SK-N-MC (cell line): Measurements from ENCODE around the gene TUBB2B.

ENCODE experiments used
- DNase-seq: peaks from one replicate; pipeline ENCODE4 v3.0.0-alpha.2; 2011; ENCODE audit warnings: low read depth, low spot score
- H3K27ac ChIP-seq: fragments of 200-600 bp; sonication (generic); 2 replicates; pipeline ENCODE4 v1.5.1; 2016; ENCODE audit warnings: mixed run types
- H3K36me3 ChIP-seq: fragments of 200-600 bp; sonication (generic); 2 replicates; pipeline ENCODE4 v1.6.1; 2017; ENCODE audit warnings: antibody characterized with exemption, low read length, mixed read lengths; ENCODE audit not compliant: insufficient read depth
- H3K4me3 ChIP-seq: fragments of 200-600 bp; sonication (generic); 2 replicates; pipeline ENCODE4 v1.5.1; 2016
- H3K9ac ChIP-seq: fragments of 200-600 bp; sonication (generic); 2 replicates; pipeline ENCODE4 v1.8.0; 2017; ENCODE audit warnings: mixed run types, mixed read lengths; ENCODE audit not compliant: insufficient read length
- H3K9me3 ChIP-seq: fragments of 200-600 bp; sonication (generic); 2 replicates; pipeline ENCODE4 v1.6.1; 2017; ENCODE audit warnings: low read depth, mild to moderate bottlenecking, antibody characterized with exemption, low read length, moderate library complexity, mixed read lengths
- EZH2 ChIP-seq: fragments of 200-600 bp; sonication (generic); IDR thresholded peaks from one replicate; pipeline ENCODE4 v1.6.1; 2017; ENCODE audit warnings: antibody characterized with exemption
- FOXP2 ChIP-seq: optimal IDR thresholded peaks from 2 replicates; pipeline ENCODE3; 2011; ENCODE audit warnings: mild to moderate bottlenecking, moderate library complexity; ENCODE audit not compliant: insufficient read depth; ENCODE audit errors: extremely low read length, control extremely low read depth
- POLR2AphosphoS5 ChIP-seq: IDR thresholded peaks from 2 replicates; pipeline ENCODE4 v1.6.1; 2012; ENCODE audit warnings: mild to moderate bottlenecking, low read depth, low read length, borderline replicate concordance

The TUBB2B gene

DNA sequence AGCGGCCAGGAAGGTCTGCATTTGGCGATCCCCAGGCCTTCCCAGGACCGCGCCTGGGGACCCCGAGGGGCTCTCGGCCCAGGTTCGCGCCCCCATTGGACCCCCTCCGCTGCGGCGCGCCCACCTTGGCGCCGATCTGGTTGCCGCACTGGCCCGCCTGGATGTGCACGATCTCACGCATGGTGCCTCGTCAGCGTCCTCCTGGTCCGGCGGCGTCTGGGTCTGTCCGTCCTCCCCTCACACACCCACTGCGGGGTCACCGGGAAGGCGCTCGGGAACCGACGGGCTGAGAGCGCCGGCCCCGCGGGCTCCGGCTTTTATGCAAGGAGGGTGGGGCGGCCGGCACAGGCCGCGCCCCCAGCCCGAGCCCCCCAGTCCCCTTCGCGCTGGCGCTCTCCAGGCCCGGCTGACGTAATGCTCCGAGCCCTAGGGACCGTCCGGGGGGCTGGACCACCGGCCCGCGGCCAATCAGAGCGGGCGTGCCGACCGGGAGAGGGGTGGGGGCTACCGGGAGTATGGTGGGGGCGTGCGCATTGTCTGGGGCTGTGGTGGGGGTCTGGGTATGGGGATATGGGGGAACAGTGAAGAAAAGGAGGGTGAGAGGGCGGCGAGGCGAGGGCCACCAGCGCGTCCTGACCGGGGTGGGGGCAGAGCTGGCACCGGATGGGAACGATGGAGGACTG is at the start of gene TUBB2B:
TSS of gene TUBB2B (minus strand) at position 291 of the 683 bp plus-strand sequence. CDS start at position 181, 110 bp downstream.
- Histone ChIP-seq H3K27ac (no peak within 1 kb of the TSS), H3K9me3 (no peaks in the 10 kb centered on the region), H3K4me3 (peak within 1 kb of the TSS; percentile 90), H3K9ac (peak within 1 kb of the TSS; percentile 83), H3K36me3 (peaks cover 6% of the 10 kb centered on the region; the same call in 1 of the 2 replicates)
- TF ChIP-seq POLR2AphosphoS5 (peak; percentile 61; the same call in 1 of the 2 replicates), FOXP2 (no peak)
- no peak for DNase-seq

DNA sequence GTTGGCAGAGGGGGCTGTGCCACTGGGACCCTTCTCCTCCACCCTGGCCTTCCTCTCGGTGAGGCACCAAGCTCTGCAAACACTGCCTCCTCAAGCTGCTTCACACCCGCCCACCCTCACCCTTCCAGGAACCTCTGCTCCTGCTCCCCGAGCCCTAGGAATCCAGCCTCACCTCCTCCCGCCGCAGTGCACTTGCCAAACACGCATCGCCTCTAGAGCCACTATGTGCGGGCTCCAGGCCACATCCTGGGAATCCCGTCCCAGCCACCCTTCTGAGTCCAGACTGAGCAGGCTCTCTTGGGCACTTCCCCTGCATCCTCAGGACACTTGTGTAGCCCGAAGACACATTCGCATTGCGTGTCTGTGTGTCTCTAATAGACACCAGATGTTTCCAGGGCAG is 49.8 kb upstream of the TUBB2B start:
- Histone ChIP-seq H3K9ac (no peak overlapping the region), H3K36me3 (0 out of 2 replicates have a peak, but pooled peaks cover 3% of the 10 kb centered on the region), H3K4me3 (no peak overlapping the region), H3K27ac (no peak overlapping the region; the same call in 1 of the 2 replicates), H3K9me3 (no peaks in the 10 kb centered on the region)
- no peak for DNase-seq
- no peak for TF ChIP-seq POLR2AphosphoS5
- TF ChIP-seq EZH2, result no peak
- TF ChIP-seq FOXP2, result no peak

DNA sequence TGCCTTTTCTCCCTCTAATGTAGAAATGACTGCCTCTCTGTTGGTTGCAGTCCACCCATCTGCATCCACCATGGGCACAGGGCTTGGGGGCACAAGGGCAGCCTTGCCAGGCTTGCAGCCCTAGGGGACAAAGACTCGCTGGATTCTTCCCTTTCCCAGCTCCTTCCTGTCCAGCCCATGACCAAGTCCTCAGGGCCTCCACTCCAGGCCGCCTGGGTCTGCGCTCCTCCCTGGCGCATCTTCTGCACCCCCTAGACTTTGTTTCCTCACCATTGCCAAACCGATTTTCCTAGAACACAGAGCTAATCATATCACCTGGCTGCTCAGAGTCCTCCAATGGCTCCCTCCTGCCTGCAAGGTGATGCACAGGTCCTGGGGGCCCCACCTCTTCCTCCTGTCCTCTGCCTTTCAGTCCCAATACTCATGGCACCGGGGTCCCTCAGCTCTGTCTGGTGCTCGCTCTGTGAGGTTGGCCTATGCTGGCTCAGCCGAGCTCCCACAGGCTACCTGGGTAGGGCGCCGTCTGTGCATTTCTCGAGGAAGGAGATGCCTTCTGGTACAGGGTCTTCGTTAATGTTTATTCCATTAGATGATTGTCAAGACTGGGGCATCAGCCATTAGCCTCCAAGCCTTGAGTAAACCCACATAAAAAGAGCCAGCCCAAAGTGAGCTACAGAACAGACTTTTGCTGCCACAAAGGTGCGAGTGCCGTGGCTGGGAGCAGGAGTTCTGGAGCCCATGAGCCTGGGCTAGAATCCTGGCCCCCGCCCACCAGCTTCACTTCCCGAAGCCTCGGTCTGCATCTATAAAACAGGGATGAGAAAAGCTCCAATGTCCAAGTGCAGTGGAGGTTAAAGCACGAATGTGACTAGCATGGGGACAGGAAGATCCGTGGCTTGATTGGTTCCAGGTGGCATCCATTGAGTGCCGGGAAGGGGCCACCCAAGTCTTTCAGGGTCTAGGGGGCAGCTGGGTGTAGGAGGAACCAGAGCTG is 49.0 kb upstream of the TUBB2B start:
- no peaks in the 10 kb centered on the region for H3K9me3 ChIP-seq
- no peak overlapping the region for H3K9ac ChIP-seq
- no peak for TF ChIP-seq POLR2AphosphoS5
- TF ChIP-seq EZH2, result no peak
- no peak for TF ChIP-seq FOXP2
- DNase-seq, result no peak
- H3K36me3 ChIP-seq, result peaks cover 9% of the 10 kb centered on the region; the same call in 1 of the 2 replicates
- no peak overlapping the region for H3K4me3 ChIP-seq
- no peak overlapping the region for H3K27ac ChIP-seq

DNA sequence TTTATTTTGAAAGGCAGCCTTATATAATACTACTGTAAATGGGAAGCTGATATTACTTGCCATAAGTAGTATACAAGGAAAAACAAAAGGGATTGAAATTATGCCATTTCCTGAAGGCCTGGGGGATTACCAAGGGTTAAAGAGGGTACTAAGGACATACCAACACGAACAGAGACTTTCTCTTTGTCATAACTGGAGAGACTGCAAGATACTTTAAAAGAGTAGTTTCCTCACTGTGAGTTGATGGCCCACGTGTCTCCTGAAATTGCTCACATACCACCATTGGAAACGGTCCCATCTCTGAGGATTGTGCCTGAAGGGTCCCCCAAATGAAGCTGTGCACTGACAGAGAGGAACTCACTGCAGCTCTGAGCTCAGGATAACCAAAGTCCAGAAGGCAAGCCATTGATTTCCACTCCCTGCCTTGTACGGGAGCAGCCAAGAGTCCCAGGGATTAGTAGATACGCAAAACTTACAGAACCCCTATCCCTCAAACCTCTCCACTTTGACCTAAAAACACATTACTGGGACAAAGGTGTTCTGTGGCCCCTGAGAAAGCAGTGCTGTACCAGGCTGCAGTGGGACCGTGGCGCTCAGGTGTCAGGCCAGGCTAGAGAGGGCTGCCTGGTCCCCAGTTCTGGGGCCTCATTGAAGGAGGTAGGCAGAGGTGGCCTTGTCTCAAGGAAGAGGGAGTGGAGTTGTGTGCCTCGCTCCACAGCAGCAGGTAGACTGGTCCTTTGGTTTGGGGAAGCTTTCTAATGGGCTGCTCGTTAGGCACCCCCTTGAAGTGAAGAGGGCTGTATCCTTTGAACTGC is 46.5 kb upstream of the TUBB2B start:
- Histone ChIP-seq H3K4me3 (no peak overlapping the region), H3K36me3 (peaks cover 30% of the 10 kb centered on the region), H3K9ac (no peak overlapping the region), H3K9me3 (no peaks in the 10 kb centered on the region), H3K27ac (no peak overlapping the region)
- no peak for DNase-seq
- no peak for TF ChIP-seq POLR2AphosphoS5
- TF ChIP-seq EZH2, result no peak
- no peak for TF ChIP-seq FOXP2

DNA sequence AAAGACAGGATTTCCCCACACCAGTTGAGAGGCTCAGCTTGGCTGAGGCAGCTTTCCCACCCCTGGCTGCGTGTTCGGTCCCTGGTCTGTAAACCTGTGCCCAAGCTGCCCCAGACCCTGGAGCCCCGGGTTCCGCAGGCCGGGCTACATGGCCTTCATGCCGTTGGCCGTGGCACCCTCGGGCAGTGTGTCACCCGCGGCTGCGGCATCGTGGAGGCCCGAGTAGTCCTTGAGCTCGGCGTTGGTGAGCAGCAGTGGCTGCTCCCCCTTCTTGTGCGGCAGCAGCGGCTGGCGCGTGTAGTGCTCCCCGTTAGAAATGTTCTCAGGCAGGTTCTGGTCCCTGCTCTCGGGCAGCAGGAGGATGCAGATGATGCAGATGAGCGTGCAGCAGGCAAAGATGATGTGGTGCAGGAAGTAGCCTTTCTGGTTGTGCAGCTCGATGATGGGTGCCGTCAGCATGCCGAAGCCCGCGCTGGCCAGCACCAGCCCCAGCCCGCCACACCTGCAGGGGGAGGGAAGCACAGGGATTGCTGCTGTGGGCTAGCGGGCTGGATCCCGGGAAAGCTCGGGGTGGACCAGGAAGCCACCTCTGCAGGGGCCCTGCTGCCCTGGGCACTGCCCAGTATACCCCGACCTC is 45.6 kb upstream of the TUBB2B start:
- H3K36me3 ChIP-seq, result peaks cover 32% of the 10 kb centered on the region
- H3K9ac ChIP-seq, result no peak overlapping the region

DNA sequence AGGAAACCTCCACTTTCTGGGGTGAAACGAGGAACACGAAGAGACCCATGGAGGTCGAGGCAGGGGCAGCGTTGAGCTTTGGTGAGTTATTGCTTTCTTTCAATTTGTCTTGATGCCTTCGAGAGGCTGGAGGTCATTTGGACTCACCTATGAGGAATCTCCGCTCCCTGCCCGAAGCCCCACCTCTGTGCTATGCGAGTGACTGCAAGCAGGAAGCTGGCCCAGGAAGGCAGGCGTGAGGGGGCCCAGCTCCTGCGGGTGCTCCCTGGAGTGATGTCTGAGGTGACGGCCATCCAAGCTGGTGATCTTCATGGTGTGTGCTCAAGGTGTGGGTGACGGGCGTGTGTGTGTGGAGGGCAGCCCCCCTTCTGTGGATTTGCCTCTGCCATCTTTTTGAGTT is 44.3 kb upstream of the TUBB2B start:
- no peak for DNase-seq
- H3K36me3 ChIP-seq, result peaks cover 36% of the 10 kb centered on the region
- H3K4me3 ChIP-seq, result no peak overlapping the region
- TF ChIP-seq EZH2, result no peak
- no peak for TF ChIP-seq POLR2AphosphoS5
- TF ChIP-seq FOXP2, result no peak
- no peak overlapping the region for H3K27ac ChIP-seq
- no peak overlapping the region for H3K9ac ChIP-seq
- no peaks in the 10 kb centered on the region for H3K9me3 ChIP-seq

More for the DNA sequence above, 45.6 kb upstream of the TUBB2B start:
- Histone ChIP-seq H3K9me3 (no peaks in the 10 kb centered on the region), H3K27ac (no peak overlapping the region), H3K4me3 (no peak overlapping the region)
- TF ChIP-seq FOXP2 (no peak), POLR2AphosphoS5 (no peak), EZH2 (no peak)
- DNase-seq, result no peak

DNA sequence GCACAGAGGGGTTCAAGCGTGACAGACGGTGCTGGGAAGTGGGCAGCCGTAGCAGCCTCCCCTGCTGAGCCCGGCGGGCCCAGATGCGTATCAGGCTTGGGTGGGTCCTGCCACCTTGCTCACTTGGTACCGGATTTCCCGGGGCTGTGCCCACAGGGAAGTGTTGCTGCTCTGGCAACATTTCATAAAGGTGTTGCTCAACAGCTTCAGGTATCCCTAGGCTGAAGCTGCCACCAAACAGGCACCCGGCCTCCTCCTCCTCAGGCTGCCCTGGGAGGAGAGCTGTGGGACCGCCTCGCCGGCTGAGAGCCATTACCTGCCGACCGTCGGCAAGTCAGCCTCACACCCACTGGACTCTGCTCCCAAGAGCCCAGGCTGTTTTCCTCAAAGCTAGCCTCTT is 42.8 kb upstream of the TUBB2B start:
- Histone ChIP-seq H3K9me3 (no peaks in the 10 kb centered on the region), H3K27ac (no peak overlapping the region), H3K36me3 (peaks cover 38% of the 10 kb centered on the region), H3K9ac (no peak overlapping the region), H3K4me3 (no peak overlapping the region)
- no peak for DNase-seq
- TF ChIP-seq POLR2AphosphoS5, result no peak
